DOHH2 (cell line): Measurements from ENCODE around the gene PCLO.

Experiments used
- H3F3A ChIP-seq: fragments of 200-600 bp; sonication (generic), shearing (Covaris generic); 2 replicates; pipeline ENCODE4 v1.6.0; 2016; ENCODE audit warnings: antibody characterized with exemption, mild to moderate bottlenecking; ENCODE audit not compliant: control insufficient read depth, insufficient read depth
- H3K27ac ChIP-seq: fragments of 200-600 bp; sonication (generic); 2 replicates; pipeline ENCODE4 v1.5.1; 2014; ENCODE audit warnings: low read depth, mild to moderate bottlenecking, low read length, moderate library complexity
- H3K27me3 ChIP-seq: fragments of 200-600 bp; sonication (generic); 2 replicates; pipeline ENCODE4 v1.6.1; 2014; ENCODE audit warnings: mild to moderate bottlenecking, low read length, mixed read lengths; ENCODE audit not compliant: control insufficient read depth
- H3K36me3 ChIP-seq: fragments of 200-600 bp; sonication (generic); 2 replicates; pipeline ENCODE4 v1.6.1; 2014; ENCODE audit warnings: mild to moderate bottlenecking, low read length, moderate library complexity, mixed read lengths; ENCODE audit not compliant: control insufficient read depth
- H3K4me1 ChIP-seq: fragments of 200-600 bp; sonication (generic); 2 replicates; pipeline ENCODE4 v1.6.1; 2014; ENCODE audit warnings: mild to moderate bottlenecking, low read length, mixed read lengths; ENCODE audit not compliant: control insufficient read depth
- H3K4me2 ChIP-seq: fragments of 200-600 bp; sonication (generic); 2 replicates; pipeline ENCODE4 v1.6.0; 2014; ENCODE audit warnings: mild to moderate bottlenecking, low read length, moderate library complexity
- H3K4me3 ChIP-seq: fragments of 200-600 bp; sonication (generic); 2 replicates; pipeline ENCODE4 v1.5.1; 2014; ENCODE audit warnings: mild to moderate bottlenecking, low read length, mixed read lengths
- H3K79me2 ChIP-seq: fragments of 200-600 bp; sonication (generic); 2 replicates; pipeline ENCODE4 v1.6.1; 2014; ENCODE audit warnings: mild to moderate bottlenecking, low read length, mixed read lengths; ENCODE audit not compliant: control insufficient read depth
- H3K9me2 ChIP-seq: fragments of 200-600 bp; sonication (generic); replicated peaks from 2 replicates; pipeline ENCODE4 v1.6.1; 2014; ENCODE audit warnings: mild to moderate bottlenecking, low read length, mixed read lengths; ENCODE audit not compliant: control insufficient read depth
- H3K9me3 ChIP-seq: fragments of 200-600 bp; sonication (generic); 2 replicates; pipeline ENCODE4 v1.6.1; 2014; ENCODE audit warnings: antibody characterized with exemption, low read length, mixed read lengths; ENCODE audit not compliant: control insufficient read depth, insufficient read depth
- H4K20me1 ChIP-seq: fragments of 200-600 bp; sonication (generic); 2 replicates; pipeline ENCODE4 v1.6.0; 2014; ENCODE audit warnings: low read depth, mild to moderate bottlenecking, antibody characterized with exemption, low read length, moderate library complexity; ENCODE audit not compliant: control insufficient read depth, insufficient read depth
- CTCF ChIP-seq: fragments of 200-600 bp; sonication (generic); IDR thresholded peaks from one replicate; pipeline ENCODE4 v1.5.1; 2014; ENCODE audit warnings: antibody characterized with exemption, mild to moderate bottlenecking, low read depth, low read length; ENCODE audit not compliant: poor library complexity, severe bottlenecking
- EZH2phosphoT487 ChIP-seq: fragments of 200-600 bp; sonication (generic); IDR thresholded peaks from 2 replicates; pipeline ENCODE4 v1.6.1; 2017; ENCODE audit warnings: borderline replicate concordance, mild to moderate bottlenecking, antibody characterized with exemption, low read length, moderate library complexity, mixed read lengths

The PCLO gene

DNA sequence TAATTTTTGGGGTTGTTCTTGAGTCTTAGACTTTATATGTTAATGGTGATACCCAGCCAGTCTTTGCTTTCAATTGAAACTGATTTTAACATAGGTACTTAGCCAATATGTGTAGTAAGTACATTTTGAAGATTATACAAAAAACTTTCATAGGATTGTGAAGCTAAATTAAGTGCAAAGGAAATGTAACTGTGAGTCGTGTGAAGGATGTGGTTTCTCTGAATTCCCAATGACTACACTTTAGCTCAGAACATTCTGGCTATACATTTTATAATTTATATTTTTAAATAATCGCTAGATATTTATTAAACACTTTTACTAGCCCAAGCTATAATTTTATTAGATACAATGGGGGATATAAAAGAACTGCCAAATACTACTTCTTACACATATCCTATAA, 359.3 kb downstream of the PCLO start:
- Histone ChIP-seq H3K4me3 (no peak overlapping the region), H3K27me3 (no peaks in the 10 kb centered on the region), H3K9me3 (no peaks in the 10 kb centered on the region), H3K4me2 (no peak overlapping the region), H3K9me2 (no peaks in the 10 kb centered on the region), H3K4me1 (no peaks in the 10 kb centered on the region), H3K36me3 (no peaks in the 10 kb centered on the region), H3F3A (no peaks in the 10 kb centered on the region), H4K20me1 (no peaks in the 10 kb centered on the region), H3K79me2 (no peaks in the 10 kb centered on the region), H3K27ac (no peak overlapping the region)
- TF ChIP-seq CTCF = no peak
- no peak for TF ChIP-seq EZH2phosphoT487

GRCh38 chr7:82789883-82790609, 372.6 kb downstream of the PCLO start:
- Histone ChIP-seq H3K4me1 (no peaks in the 10 kb centered on the region), H3K27ac (no peak overlapping the region), H3K9me2 (no peaks in the 10 kb centered on the region), H4K20me1 (no peaks in the 10 kb centered on the region), H3K27me3 (no peaks in the 10 kb centered on the region), H3K4me3 (no peak overlapping the region), H3K4me2 (no peak overlapping the region), H3K36me3 (no peaks in the 10 kb centered on the region), H3K9me3 (no peaks in the 10 kb centered on the region), H3K79me2 (no peaks in the 10 kb centered on the region), H3F3A (no peaks in the 10 kb centered on the region)
- TF ChIP-seq EZH2phosphoT487 = no peak
- TF ChIP-seq CTCF = no peak

DNA sequence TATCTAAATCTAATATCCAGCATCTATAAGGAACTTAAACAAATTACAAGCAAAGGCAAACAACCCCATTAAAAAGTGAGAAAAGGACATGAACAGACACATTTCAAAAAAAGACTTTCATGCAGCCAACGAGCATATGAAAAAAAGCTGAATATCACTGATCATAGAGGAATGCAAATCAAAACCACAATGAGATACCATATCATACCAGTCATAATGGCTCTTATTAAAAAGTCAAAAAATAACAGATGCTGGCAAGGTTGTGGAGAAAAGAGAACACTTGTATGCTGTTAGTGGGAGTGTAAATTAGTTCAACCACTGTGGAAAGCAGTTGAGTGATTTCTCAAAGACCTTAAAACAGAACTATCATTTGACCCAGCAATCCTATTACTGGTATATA, 384.7 kb downstream of the PCLO start:
- Histone ChIP-seq H3K4me3 (no peak overlapping the region), H3K4me1 (no peaks in the 10 kb centered on the region), H3F3A (no peaks in the 10 kb centered on the region), H3K36me3 (no peaks in the 10 kb centered on the region), H3K9me2 (no peaks in the 10 kb centered on the region), H3K4me2 (no peak overlapping the region), H4K20me1 (no peaks in the 10 kb centered on the region), H3K27me3 (no peaks in the 10 kb centered on the region), H3K27ac (no peak overlapping the region), H3K9me3 (no peaks in the 10 kb centered on the region), H3K79me2 (no peaks in the 10 kb centered on the region)
- TF ChIP-seq EZH2phosphoT487 (no peak), CTCF (no peak)
